Measurements from ENCODE around the gene NAXD. TPM values are rescaled to one million over a fixed set of nuclear protein-coding genes. Genes with fewer than 3 reads are reported as not detected.
"Not testable (repeated sequence)": the region's sequence is repeated elsewhere in the genome, so short reads cannot be mapped to it uniquely, and the experiment has no call there.

NAXD gene
- total RNA-seq, 2 donors from 2014 or later, result 23.4 to 27.5 TPM

- peaks cover 0 to 7% of the 10 kb centered on the region in 2 donors for H3K36me3 ChIP-seq (replicated peaks in 1 of 2; ENCODE audit: insufficient read depth in 1 of 2, low read depth in 2 of 2)
- no peaks in the 10 kb centered on the region for H3K9me3 ChIP-seq
- intact Hi-C loops (cut with DNase I), result no loop called here
- no peak overlapping the region for H3K4me3 ChIP-seq
- ATAC-seq (no peak), DNase-seq (peak in 1 of 4 donors; percentile 40)
- 78 to 90% methylated on average over 20 to 23 of the region's 23 CpGs for WGBS, 2 donors
- no peaks in the 10 kb centered on the region for H3K27me3 ChIP-seq
- no peaks in the 10 kb centered on the region for H3K4me1 ChIP-seq
- H3K27ac ChIP-seq, result peak overlapping the region in 1 of 4 donors; percentile 32
- TF ChIP-seq POLR2A (IDR thresholded peaks at IDR 0.05), result no peak
- no peak for TF ChIP-seq CTCF (IDR thresholded peaks at IDR 0.05)
Measured at GRCh38 chr13:110665491-110666254, 50.3 kb downstream of the NAXD start.

GRCh38 chr13:110666255-110666533, 50.8 kb downstream of the NAXD start:
- Histone ChIP-seq H3K36me3 (replicated peaks in 1 of 2; ENCODE audit: insufficient read depth in 1 of 2, low read depth in 2 of 2) (peaks cover 0 to 7% of the 10 kb centered on the region in 2 donors), H3K4me1 (no peaks in the 10 kb centered on the region), H3K4me3 (no peak overlapping the region), H3K9me3 (no peaks in the 10 kb centered on the region), H3K27ac (peak overlapping the region in 1 of 4 donors; percentile 32), H3K27me3 (no peaks in the 10 kb centered on the region)
- DNase-seq (no peak), ATAC-seq (no peak)
- TF ChIP-seq POLR2A (IDR thresholded peaks at IDR 0.05) (no peak), CTCF (IDR thresholded peaks at IDR 0.05) (no peak)
- intact Hi-C loops (cut with DNase I), result no loop called here
- 86 to 87% methylated on average over 8 of the region's 8 CpGs for WGBS, 2 donors

GRCh38 chr13:110669036-110669435, 53.7 kb downstream of the NAXD start:
- TF ChIP-seq CTCF (IDR thresholded peaks at IDR 0.05) (no peak), POLR2A (IDR thresholded peaks at IDR 0.05) (no peak)
- H3K4me1 ChIP-seq, result no peaks in the 10 kb centered on the region
- no peak for ATAC-seq
- 88 to 96% methylated on average over 8 to 9 of the region's 9 CpGs for WGBS, 2 donors
- H3K27ac ChIP-seq, result no peak overlapping the region
- no peak for DNase-seq
- peaks cover 0 to 7% of the 10 kb centered on the region in 2 donors for H3K36me3 ChIP-seq (replicated peaks in 1 of 2; ENCODE audit: insufficient read depth in 1 of 2, low read depth in 2 of 2)
- no peak overlapping the region for H3K4me3 ChIP-seq
- no peaks in the 10 kb centered on the region for H3K27me3 ChIP-seq
- H3K9me3 ChIP-seq, result no peaks in the 10 kb centered on the region
- intact Hi-C loops (cut with DNase I), result no loop called here

GRCh38 chr13:110669814-110670213, 54.5 kb downstream of the NAXD start:
- intact Hi-C loops (cut with DNase I); DNase-seq; H3K27me3 ChIP-seq; H3K4me3 ChIP-seq; H3K27ac ChIP-seq; H3K4me1 ChIP-seq; ATAC-seq; H3K9me3 ChIP-seq; H3K36me3 ChIP-seq (replicated peaks in 1 of 2; ENCODE audit: insufficient read depth in 1 of 2, low read depth in 2 of 2): not testable (repeated sequence)
- WGBS, 2 donors, result 89% methylated on average over 3 to 11 of the region's 11 CpGs

- intact Hi-C loops (cut with DNase I), result no loop called here
- Histone ChIP-seq H3K4me3 (no peak overlapping the region), H3K36me3 (replicated peaks in 1 of 2; ENCODE audit: insufficient read depth in 1 of 2, low read depth in 2 of 2) (peaks cover 0 to 3% of the 10 kb centered on the region in 2 donors), H3K27ac (peak overlapping the region in 2 of 4 donors; percentile 5 to 50), H3K4me1 (peaks cover 10% of the 10 kb centered on the region), H3K27me3 (no peaks in the 10 kb centered on the region), H3K9me3 (no peaks in the 10 kb centered on the region)
- TF ChIP-seq CTCF (IDR thresholded peaks at IDR 0.05) (no peak), POLR2A (IDR thresholded peaks at IDR 0.05) (peak in 1 of 3 donors; percentile 10)
- ATAC-seq (peak; percentile 91), DNase-seq (peak; percentile 56 to 74 (median 64))
- WGBS, 2 donors, result 82 to 89% methylated on average over 13 to 27 of the region's 28 CpGs
Measured at GRCh38 chr13:110676595-110677587, 61.5 kb downstream of the NAXD start.

Data from body of pancreas (tissue), 4 donors.